LNCaP clone FGC (cell line): ENCODE data around the gene NEIL3.

Experiments
- DNase-seq: peaks from one replicate; pipeline ENCODE4 v3.0.0-alpha.2; 2011; ENCODE audit warnings: low read depth
- H3K4me3 ChIP-seq: 2 replicates; pipeline ENCODE4 v1.5.1; 2011; ENCODE audit warnings: mild to moderate bottlenecking, low read depth, low read length, control low read depth
- CTCF ChIP-seq: IDR thresholded peaks from 2 replicates; pipeline ENCODE4 v1.5.1; 2012; ENCODE audit warnings: mild to moderate bottlenecking; ENCODE audit not compliant: control insufficient read depth, insufficient read depth; ENCODE audit errors: extremely low read depth

Gene NEIL3

GRCh38 chr4:177405508-177405907 is 95.8 kb downstream of the NEIL3 start:
- H3K4me3 ChIP-seq: no peak overlapping the region
- no peak for DNase-seq
- no peak for TF ChIP-seq CTCF

- no peak for TF ChIP-seq CTCF
- DNase-seq: no peak
- H3K4me3 ChIP-seq: no peak overlapping the region
Measured at GRCh38 chr4:177408023-177408422, 98.3 kb downstream of the NEIL3 start.

- no peak for TF ChIP-seq CTCF
- H3K4me3 ChIP-seq: no peak overlapping the region
- no peak for DNase-seq
Measured at GRCh38 chr4:177410566-177410965, 100.9 kb downstream of the NEIL3 start.

GRCh38 chr4:177411996-177412395 is 102.3 kb downstream of the NEIL3 start:
- no peak for DNase-seq
- no peak overlapping the region for H3K4me3 ChIP-seq
- no peak for TF ChIP-seq CTCF
